Measurements from ENCODE around the gene BHLHE41. TPM values are rescaled to one million over a fixed set of nuclear protein-coding genes. Genes with fewer than 3 reads are reported as not detected.

Gene BHLHE41
- polyA plus RNA-seq, 2 of the 4 experiments (the other 2 are of a cell fraction) = 0.41 to 0.81 TPM

DNA sequence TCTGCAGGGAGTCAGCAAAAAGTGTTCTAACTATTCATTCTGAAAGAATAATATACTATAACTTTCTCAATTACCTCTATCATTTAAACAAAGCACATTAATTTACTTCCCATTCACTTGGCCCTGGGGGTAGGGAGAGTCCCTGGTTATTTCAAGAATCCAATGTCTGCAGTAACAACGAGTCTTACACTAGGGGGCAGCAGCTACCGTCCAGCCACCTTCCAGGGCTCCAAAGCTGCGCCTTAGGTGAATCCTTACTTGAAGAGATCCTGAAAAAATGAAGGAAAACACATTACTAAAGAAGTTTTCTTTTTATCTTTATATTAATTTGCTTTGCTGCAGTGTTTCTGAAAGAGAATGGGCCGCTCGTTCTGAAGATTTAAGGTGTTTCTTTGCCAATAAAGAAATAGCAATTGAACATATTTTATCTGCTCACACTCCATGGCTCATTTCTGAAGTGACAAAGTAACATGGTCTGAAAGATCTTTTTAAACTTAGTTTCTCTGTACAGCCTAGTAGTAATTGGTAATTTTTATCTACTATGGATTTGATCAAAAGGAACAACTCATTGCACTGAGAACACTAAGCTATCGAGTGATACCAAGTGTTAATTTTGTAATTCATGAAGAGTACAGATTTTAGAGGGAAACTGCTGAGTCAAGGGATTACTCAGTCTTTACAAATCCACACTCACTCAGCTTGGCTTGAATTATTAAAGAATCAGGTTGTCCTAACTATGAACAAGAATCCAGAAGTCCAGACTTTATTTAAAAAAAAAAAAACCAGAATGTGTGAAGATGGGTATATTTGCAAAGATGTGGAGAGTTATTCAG lies 27.6 kb downstream of the BHLHE41 start (continued):
- TF ChIP-seq PHF8 (IDR thresholded peaks at IDR 0.05; ENCODE audit: borderline replicate concordance, low read depth) (no peak), EHMT2 (IDR thresholded peaks at IDR 0.05; ENCODE audit: low read depth) (no peak), CBX8 (IDR thresholded peaks at IDR 0.05) (no peak), HOXA7 (CRISPR knock-in tag; IDR thresholded peaks at IDR 0.05) (no peak), MYC (IDR thresholded peaks at IDR 0.05; ENCODE audit: borderline replicate concordance, low read length) (no peak), ZFP36 (IDR thresholded peaks at IDR 0.05; ENCODE audit: borderline replicate concordance, partially characterized antibody) (no peak), POLR2AphosphoS2 (conservative IDR thresholded peaks at IDR 0.05; ENCODE audit: low read length) (no peak), CHD4 (IDR thresholded peaks at IDR 0.05; ENCODE audit: borderline replicate concordance) (no peak)

- ChIA-PET CTCF (interaction anchor here (0.7 to 3.2 kb wide), 5 partner anchors 27 to 659 kb away, joined by 3 to 16 read pairs (median 5); no protein-coding TSS in a partner anchor), POLR2A (no interaction called here)
- no peak overlapping the region for H3K4me3 ChIP-seq
- WGBS (ENCODE audit: missing lambda C conversion rate) = 78% methylated on average over 2 of the region's 2 CpGs
- DNase-seq (ENCODE audit: low read depth in 1 of 2, low spot score in 1 of 2) = no peak
- ATAC-seq = no peak
- H3K4me2 ChIP-seq = no peak overlapping the region
- 0 out of 3 replicates have a peak, but pooled peaks cover 6% of the 10 kb centered on the region for H3K4me1 ChIP-seq
- H3K9me3 ChIP-seq = no peaks in the 10 kb centered on the region
- H3K27ac ChIP-seq = no peak overlapping the region
- no peak for TF ChIP-seq RARB (CRISPR knock-in tag; IDR thresholded peaks at IDR 0.05)
- FAIRE-seq = no peak
Measured at GRCh38 chr12:26096036-26096435, 28.8 kb downstream of the BHLHE41 start.

DNA sequence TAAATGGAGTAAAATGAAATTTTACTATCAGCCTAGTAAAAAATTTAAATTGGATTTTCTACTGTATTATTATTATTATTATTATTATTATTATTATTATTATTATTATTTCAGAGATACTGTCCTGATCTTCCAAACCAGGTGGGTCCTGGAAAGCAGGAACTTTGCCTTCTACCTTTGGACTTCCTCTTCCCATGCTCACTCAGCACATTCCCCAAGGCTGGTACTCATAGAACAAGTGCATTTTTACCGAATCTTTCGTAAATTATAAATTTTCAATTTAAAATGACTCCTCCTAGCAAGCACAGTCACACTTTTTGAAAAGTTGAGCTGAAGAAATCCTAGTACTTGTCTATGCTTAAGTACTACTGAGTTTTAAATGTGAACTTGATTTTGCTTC lies 29.7 kb downstream of the BHLHE41 start:
- FAIRE-seq (no peak), ATAC-seq (no peak), DNase-seq (ENCODE audit: low read depth in 1 of 2, low spot score in 1 of 2) (no peak)
- H3K27ac ChIP-seq = no peak overlapping the region
- TF ChIP-seq RNF2 (IDR thresholded peaks at IDR 0.05; ENCODE audit: borderline replicate concordance, low read depth) (no peak), CHD4 (IDR thresholded peaks at IDR 0.05; ENCODE audit: borderline replicate concordance) (no peak), FOXS1 (CRISPR knock-in tag; IDR thresholded peaks at IDR 0.05) (no peak), ESRRA (IDR thresholded peaks at IDR 0.05; ENCODE audit: borderline replicate concordance, low read length) (no peak), HOXA7 (CRISPR knock-in tag; IDR thresholded peaks at IDR 0.05) (no peak), EP300 (IDR thresholded peaks at IDR 0.05) (no peak), MYC (IDR thresholded peaks at IDR 0.05; ENCODE audit: borderline replicate concordance, low read length) (no peak), ZSCAN20 (CRISPR knock-in tag; IDR thresholded peaks at IDR 0.05) (no peak), TP53 (CRISPR knock-in tag; IDR thresholded peaks at IDR 0.05) (no peak)
- H3K9me3 ChIP-seq = no peaks in the 10 kb centered on the region
- POLR2A ChIA-PET = no interaction called here
- H3K4me2 ChIP-seq = no peak overlapping the region
- no peak overlapping the region for H3K4me3 ChIP-seq
- H3K4me1 ChIP-seq = 0 out of 3 replicates have a peak, but pooled peaks cover 8% of the 10 kb centered on the region
- CTCF ChIA-PET = interaction anchor here (1.1 to 3.2 kb wide), 3 partner anchors 28 to 606 kb away, joined by 5 to 16 read pairs (median 6); no protein-coding TSS in a partner anchor
- WGBS (ENCODE audit: missing lambda C conversion rate) = 84% methylated on average over 2 of the region's 2 CpGs

DNA sequence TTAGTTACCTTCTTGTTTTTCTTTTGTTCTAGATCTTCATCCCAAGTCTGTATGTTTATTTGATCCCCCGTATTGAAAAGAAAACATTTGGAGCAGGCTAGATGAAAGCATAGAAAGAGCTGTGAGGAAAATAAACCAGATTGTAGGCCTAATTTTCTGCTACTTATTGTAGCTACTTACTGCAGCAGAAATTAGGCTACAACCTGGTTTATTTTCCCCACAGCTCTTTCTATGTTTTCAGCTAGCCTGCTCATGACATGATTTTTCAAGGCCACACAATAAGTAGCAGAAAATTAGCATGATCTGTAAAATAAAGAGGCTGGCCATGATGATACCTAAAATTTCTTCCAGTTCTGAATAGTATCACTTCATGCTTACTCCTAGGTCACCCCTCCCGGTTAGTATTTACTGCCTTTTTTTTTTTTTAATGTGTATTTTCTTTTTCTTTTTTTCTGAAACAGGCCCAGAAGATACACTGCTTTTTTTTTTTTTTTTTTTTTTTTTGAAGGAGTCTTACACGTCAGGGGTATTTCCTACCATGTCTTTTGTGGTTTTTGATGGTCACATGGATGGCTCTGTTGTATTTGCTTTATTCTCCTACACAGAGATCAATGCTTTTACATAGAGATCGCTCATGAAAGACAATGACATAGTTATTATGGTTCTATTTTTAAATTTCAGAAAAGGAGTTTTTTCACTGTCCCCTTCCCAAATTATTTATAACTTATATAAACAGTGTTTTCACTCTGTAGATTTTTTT lies 32.3 kb downstream of the BHLHE41 start:
- WGBS (ENCODE audit: missing lambda C conversion rate) = 84% methylated on average over 4 of the region's 4 CpGs
- POLR2A ChIA-PET = no interaction called here

More for the DNA sequence above, 32.3 kb downstream of the BHLHE41 start:
- ATAC-seq (no peak), FAIRE-seq (no peak), DNase-seq (ENCODE audit: low read depth in 1 of 2, low spot score in 1 of 2) (no peak)
- Histone ChIP-seq H3K27ac (no peak overlapping the region), H3K4me2 (no peak overlapping the region), H3K4me1 (0 out of 3 replicates have a peak, but pooled peaks cover 7% of the 10 kb centered on the region), H3K4me3 (no peak overlapping the region), H3K9me3 (no peaks in the 10 kb centered on the region)
- CTCF ChIA-PET = interaction anchor here (1.1 to 1.6 kb wide), 2 partner anchors 609 to 741 kb away, joined by 3 to 4 read pairs; partner anchors contain the start of gene ITPR2
- TF ChIP-seq POLR2AphosphoS2 (conservative IDR thresholded peaks at IDR 0.05; ENCODE audit: low read length) (no peak), BCL3 (IDR thresholded peaks at IDR 0.05) (no peak), CBX2 (IDR thresholded peaks at IDR 0.05; ENCODE audit: borderline replicate concordance, low read depth) (no peak), ZNF302 (CRISPR knock-in tag; IDR thresholded peaks at IDR 0.05) (no peak), SREBF2 (IDR thresholded peaks at IDR 0.05) (no peak), HOXA7 (CRISPR knock-in tag; IDR thresholded peaks at IDR 0.05) (no peak), RCOR1 (IDR thresholded peaks at IDR 0.05; ENCODE audit: low read depth, low read length) (no peak), CHD4 (IDR thresholded peaks at IDR 0.05; ENCODE audit: borderline replicate concordance) (no peak)

Measured in A549 (cell line).